GM21786 (cell line): ENCODE measurements around the gene CFHR4.
"Not testable (repeated sequence)": the region's sequence is repeated elsewhere in the genome, so short reads cannot be mapped to it uniquely, and the experiment has no call there.

Experiments
- ATAC-seq: cut with Tn5 transposase; IDR thresholded peaks from one replicate; pipeline ENCODE4 v1.9.1; 2021; ENCODE audit not compliant: unreplicated experiment

CFHR4 gene

GRCh38 chr1:196933531-196934189 is 45.8 kb downstream of the CFHR4 start:
- ATAC-seq: no peak

GRCh38 chr1:196941474-196941873 is 53.6 kb downstream of the CFHR4 start:
- not testable (repeated sequence) for ATAC-seq

- ATAC-seq: not testable (repeated sequence)
Observed at GRCh38 chr1:196943568-196943967, 55.7 kb downstream of the CFHR4 start, which contains the start of gene CFHR2. TSS of gene CFHR2 (plus strand) at chr1:196943738. CDS start at chr1:196943881, 143 bp downstream.

GRCh38 chr1:196951711-196952394 is 64.0 kb downstream of the CFHR4 start:
- ATAC-seq: peak; percentile 86

- no peak for ATAC-seq
Observed at GRCh38 chr1:196954778-196955177, 66.9 kb downstream of the CFHR4 start.

- ATAC-seq: no peak
Observed at GRCh38 chr1:196955926-196956325, 68.1 kb downstream of the CFHR4 start.

GRCh38 chr1:196960854-196961253 is 73.0 kb downstream of the CFHR4 start:
- ATAC-seq: peak; percentile 55
